Omental fat pad (tissue), 4 donors: ENCODE results near the gene DBT. TPM values are rescaled to one million over a fixed set of nuclear protein-coding genes. Genes with fewer than 3 reads are reported as not detected.

Experiments used
- ATAC-seq: fragments of 150-250 bp; one replicate; pipeline ENCODE4 v1.9.1; 2016; ENCODE audit warnings: mild to moderate bottlenecking, moderate library complexity; ENCODE audit not compliant: low FRiP score
- DNase-seq: peaks from one replicate; pipeline ENCODE4 v3.0.0-alpha.2; 2019; ENCODE audit warnings: low spot score
- CTCF ChIP-seq, 3 donors: fragments of 450-650 bp; IDR thresholded peaks; one replicate each; pipeline ENCODE4 v1.5.1; 2016 to 2017; ENCODE audit warnings: antibody characterized with exemption in 3 of 3, mild to moderate bottlenecking in 3 of 3, moderate library complexity in 2 of 3
- small RNA-seq: library from RNA; depleted of rRNA; stranded (forward); fragments of <200 nt; gene quantifications from one replicate; pipeline ENCODE3, GENCODE V24; 2016
- total RNA-seq, 4 donors: library from RNA; depleted of rRNA; stranded (reverse); fragments of >200 nt; gene quantifications; one replicate each; pipeline ENCODE4 v1.1.0, GENCODE V29; 2016

The DBT gene
- total RNA-seq, 4 donors from 2014 or later, result 3.4 to 9.8 (median 6.4) TPM

- DNase-seq (no peak), ATAC-seq (no peak)
Observed at GRCh38 chr1:100146958-100147357, 102.7 kb downstream of the DBT start.

GRCh38 chr1:100145116-100145515 lies 104.5 kb downstream of the DBT start:
- TF ChIP-seq CTCF (IDR thresholded peaks at IDR 0.05), result no peak
- no peak for DNase-seq
- no peak for ATAC-seq

More at GRCh38 chr1:100146958-100147357, 102.7 kb downstream of the DBT start:
- no peak for TF ChIP-seq CTCF (IDR thresholded peaks at IDR 0.05)

- TF ChIP-seq CTCF (IDR thresholded peaks at IDR 0.05), result no peak
- DNase-seq (no peak), ATAC-seq (no peak)
Observed at GRCh38 chr1:100142343-100142742, 107.3 kb downstream of the DBT start.

GRCh38 chr1:100141192-100141591 lies 108.4 kb downstream of the DBT start:
- ATAC-seq (no peak), DNase-seq (no peak)
- TF ChIP-seq CTCF (IDR thresholded peaks at IDR 0.05), result no peak

GRCh38 chr1:100137602-100138001 lies 112.0 kb downstream of the DBT start:
- no peak for ATAC-seq
- DNase-seq, result no peak
- TF ChIP-seq CTCF (IDR thresholded peaks at IDR 0.05), result no peak

Small RNAs within 50 kb of the gene (small RNA-seq; reads per million reads assigned to genes)
- gene AL445928.1 (not detected), gene MIR553 (not detected), gene RPL23AP90 (not detected)

Other genes starting within 250 kb of the DBT start
- 1 to 10 TPM; 1.2 to 4.6 (median 2.0) TPM for gene SASS6, start 116.9 kb downstream of the DBT start, total RNA-seq
- gene TRMT13, start 116.7 kb downstream of the DBT start, total RNA-seq, result 10 to 100 TPM in 3 of 4 donors, 1 to 10 TPM in 1; 9.3 to 21.1 (median 15.8) TPM
- gene LRRC39, start 71.6 kb downstream of the DBT start, total RNA-seq, result 1 to 10 TPM in 3 of 4 donors, under 1 TPM in 1; 0.50 to 1.4 (median 1.2) TPM
- gene RTCA, start 16.4 kb upstream of the DBT start, total RNA-seq, result 10 to 100 TPM; 15.9 to 29.1 (median 19.4) TPM
- 10 to 100 TPM in 3 of 4 donors, 1 to 10 TPM in 1; 9.4 to 39.9 (median 13.4) TPM for gene CDC14A, start 102.7 kb upstream of the DBT start, total RNA-seq